Ovary (tissue), 9 donors: ENCODE data around the gene NTRK3. TPM values are rescaled to one million over a fixed set of nuclear protein-coding genes. Genes with fewer than 3 reads are reported as not detected.

Source experiments
- DNase-seq, 5 donors: peaks; one replicate each; pipeline ENCODE4 v3.0.0-alpha.2; 2019 to 2020
- H3K27ac ChIP-seq, 2 donors: fragments of 200-600 bp; one replicate each; pipeline versions ENCODE4 v1.5.1 to v1.8.0; 2019 to 2022
- H3K27me3 ChIP-seq: fragments of 200-600 bp; one replicate; pipeline ENCODE4 v1.8.0; 2022
- H3K36me3 ChIP-seq: fragments of 200-600 bp; sonication (generic); one replicate; pipeline ENCODE4 v1.5.1; 2019
- H3K4me1 ChIP-seq: one replicate; pipeline ENCODE4 v1.8.1; 2013; ENCODE audit warnings: mild to moderate bottlenecking, moderate library complexity; ENCODE audit not compliant: insufficient read depth
- H3K4me3 ChIP-seq: fragments of 200-600 bp; sonication (generic); one replicate; pipeline ENCODE4 v1.5.1; 2017
- H3K9me3 ChIP-seq, 2 donors: fragments of 200-600 bp in 1 of 2; sonication (generic) in 1 of 2; one replicate each; pipeline versions ENCODE4 v1.5.1 to v1.8.1; 2013 to 2019; ENCODE audit warnings: mild to moderate bottlenecking in 1 of 2, moderate library complexity in 1 of 2
- EP300 ChIP-seq: sonication (generic); formaldehyde crosslinking; IDR thresholded peaks from one replicate; pipeline ENCODE4 v1.6.1; 2017; ENCODE audit warnings: antibody characterized with exemption
- POLR2A ChIP-seq: fragments of 450-650 bp; IDR thresholded peaks from one replicate; pipeline ENCODE4 v1.6.1; 2017; ENCODE audit warnings: antibody characterized with exemption, mild to moderate bottlenecking, moderate library complexity
- WGBS, 3 donors: extraction: QIAGEN DNeasy Blood & Tissue Kit in 1 of 3; methylation state at CpG; one replicate each; pipeline versions ENCODE4 v1.1.5 to v1.1.7; 2013 to 2017; 5-methylcytosine and 5-hydroxymethylcytosine counted together
- intact Hi-C, 4 donors: fragments of 100-400 bp; cut with DNase I; formaldehyde crosslinking; loops; one replicate each; pipeline versions ENCODE4 v1.11.0 to v1.15.1; 2022 to 2023
- polyA plus RNA-seq, 2 donors: library from polyadenylated mRNA; stranded (reverse); fragments of 200-250 nt in 1 of 2; fragments of 350-450 nt in 1 of 2; fragmentation: Illumina TruSeq in 1 of 2; extraction: RNeasy Lipid Tissue Mini Kit (QIAGEN cat#74804) in 1 of 2; gene quantifications; one replicate each; pipeline ENCODE4 v1.2.3, GENCODE V29; 2013 to 2014
- total RNA-seq, 7 donors: library from RNA; depleted of rRNA in 2 of 7; stranded (reverse); fragments of >200 nt in 2 of 7; fragmentation: NEBNext Ultra II Directional in 3 of 7; extraction: Animal tissue kit (Norgen Biotek cat#: 25700) in 3 of 7; gene quantifications; one replicate each; pipeline versions ENCODE4 v1.1.0 to v1.2.4, GENCODE V29; 2016 to 2023
- TF ChIP-seq, protein P1 (sequence below), 3 donors: fragments of 450-650 bp in 2 of 3; fragments of 200-600 bp in 1 of 3; IDR thresholded peaks; one replicate each; pipeline versions ENCODE4 v1.5.1 to v1.8.0; 2016 to 2022; ENCODE audit warnings: antibody characterized with exemption in 3 of 3, mild to moderate bottlenecking in 1 of 3
- donor health status: DM: no; HTN: no; CAD: no; lungs with moderate emphysema.
- donor health status: DM: no; HTN: no; CAD: no.
- donor health status: Bipolar disorder and iron deficiency.
- donor health status: DM: yes; HTN: yes; CAD: no.
- donor health status: DM: no; HTN: no; CAD: no.
- donor health status: DM: yes; HTN: yes; CAD: no.

NTRK3 gene
- total and polyA plus RNA-seq, 9 donors: 0.77 to 14.6 (median 2.7) TPM

DNA sequence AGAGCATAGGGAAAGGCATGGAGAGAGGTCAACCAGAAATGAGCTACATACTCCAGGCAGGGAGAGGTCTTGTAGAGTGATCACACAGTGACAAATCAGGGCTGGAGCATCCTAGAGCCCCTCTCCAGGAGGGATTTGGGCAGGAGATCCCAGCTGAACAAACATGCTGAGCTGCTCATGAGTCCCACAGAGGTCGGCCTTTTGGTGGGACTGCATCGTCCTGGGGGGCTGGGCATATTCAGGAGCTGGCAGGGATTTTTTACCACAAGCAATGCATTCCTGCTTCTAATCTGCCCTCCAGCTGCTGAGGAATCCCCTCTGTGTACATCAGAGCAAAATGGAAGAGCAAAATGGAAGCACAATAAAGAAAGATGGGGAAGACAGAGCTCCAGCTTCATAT, 94.9 kb downstream of the NTRK3 start:
- TF ChIP-seq EP300: no peak
- 63 to 77% (median 64%) methylated on average over 2 of the region's 2 CpGs for WGBS, 3 donors
- Histone ChIP-seq H3K27me3 (no peaks in the 10 kb centered on the region), H3K4me1 (no peaks in the 10 kb centered on the region), H3K36me3 (no peaks in the 10 kb centered on the region), H3K9me3 (no peaks in the 10 kb centered on the region), H3K27ac (no peak overlapping the region), H3K4me3 (no peak overlapping the region)
- DNase-seq: no peak
- intact Hi-C loops: no loop called here

DNA sequence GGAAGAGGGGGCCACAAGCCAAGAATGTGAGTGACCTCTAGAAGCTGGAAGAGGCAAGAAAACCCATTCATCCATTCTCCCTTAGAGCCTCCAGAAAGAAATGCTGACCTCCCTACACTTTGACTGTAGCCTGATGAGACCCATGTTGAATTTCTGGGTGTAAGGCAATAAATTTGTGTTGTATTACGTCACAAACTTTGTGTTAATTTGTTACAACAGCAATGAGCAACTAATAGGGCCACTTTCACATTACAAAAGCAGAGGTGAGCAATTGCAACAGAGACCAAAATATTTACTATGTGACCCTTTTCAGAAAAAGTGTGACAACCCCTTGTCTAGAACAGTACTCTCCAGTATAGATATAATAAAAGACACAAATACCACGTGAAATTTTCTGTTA, 101.2 kb downstream of the NTRK3 start:
- 48 to 63% (median 54%) methylated on average over 2 of the region's 2 CpGs for WGBS, 3 donors
- no peaks in the 10 kb centered on the region for H3K4me1 ChIP-seq
- H3K9me3 ChIP-seq: no peaks in the 10 kb centered on the region
- H3K27me3 ChIP-seq: no peaks in the 10 kb centered on the region
- H3K27ac ChIP-seq: no peak overlapping the region
- no peak for DNase-seq
- no peak for TF ChIP-seq POLR2A
- TF ChIP-seq, protein P1, sequence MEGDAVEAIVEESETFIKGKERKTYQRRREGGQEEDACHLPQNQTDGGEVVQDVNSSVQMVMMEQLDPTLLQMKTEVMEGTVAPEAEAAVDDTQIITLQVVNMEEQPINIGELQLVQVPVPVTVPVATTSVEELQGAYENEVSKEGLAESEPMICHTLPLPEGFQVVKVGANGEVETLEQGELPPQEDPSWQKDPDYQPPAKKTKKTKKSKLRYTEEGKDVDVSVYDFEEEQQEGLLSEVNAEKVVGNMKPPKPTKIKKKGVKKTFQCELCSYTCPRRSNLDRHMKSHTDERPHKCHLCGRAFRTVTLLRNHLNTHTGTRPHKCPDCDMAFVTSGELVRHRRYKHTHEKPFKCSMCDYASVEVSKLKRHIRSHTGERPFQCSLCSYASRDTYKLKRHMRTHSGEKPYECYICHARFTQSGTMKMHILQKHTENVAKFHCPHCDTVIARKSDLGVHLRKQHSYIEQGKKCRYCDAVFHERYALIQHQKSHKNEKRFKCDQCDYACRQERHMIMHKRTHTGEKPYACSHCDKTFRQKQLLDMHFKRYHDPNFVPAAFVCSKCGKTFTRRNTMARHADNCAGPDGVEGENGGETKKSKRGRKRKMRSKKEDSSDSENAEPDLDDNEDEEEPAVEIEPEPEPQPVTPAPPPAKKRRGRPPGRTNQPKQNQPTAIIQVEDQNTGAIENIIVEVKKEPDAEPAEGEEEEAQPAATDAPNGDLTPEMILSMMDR (IDR thresholded peaks at IDR 0.05): no peak
- no peak for TF ChIP-seq EP300
- intact Hi-C loops: no loop called here
- H3K4me3 ChIP-seq: no peak overlapping the region
- H3K36me3 ChIP-seq: no peaks in the 10 kb centered on the region

DNA sequence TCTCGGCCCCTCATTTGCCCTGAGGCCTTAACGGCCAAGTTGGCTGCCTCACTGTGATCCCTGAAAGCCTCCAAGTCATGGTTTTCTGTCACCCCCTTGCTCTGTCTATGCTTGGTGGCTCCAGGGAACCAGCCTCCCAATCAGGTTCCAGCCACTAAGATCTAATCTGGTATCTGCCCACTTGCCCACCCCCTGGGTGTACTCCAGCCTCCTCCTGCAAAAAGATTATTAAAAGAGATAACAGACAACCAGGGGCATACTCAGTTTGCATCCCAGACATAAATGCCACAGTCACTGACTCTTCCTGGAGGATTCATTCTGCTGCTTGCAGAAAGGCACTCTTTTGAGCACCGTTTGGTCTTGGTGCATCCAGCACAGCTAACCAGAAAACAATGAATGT, 103.9 kb downstream of the NTRK3 start:
- intact Hi-C loops: no loop called here
- WGBS, 3 donors: 51 to 71% (median 53%) methylated on average over 3 of the region's 3 CpGs
- no peaks in the 10 kb centered on the region for H3K4me1 ChIP-seq

DNA sequence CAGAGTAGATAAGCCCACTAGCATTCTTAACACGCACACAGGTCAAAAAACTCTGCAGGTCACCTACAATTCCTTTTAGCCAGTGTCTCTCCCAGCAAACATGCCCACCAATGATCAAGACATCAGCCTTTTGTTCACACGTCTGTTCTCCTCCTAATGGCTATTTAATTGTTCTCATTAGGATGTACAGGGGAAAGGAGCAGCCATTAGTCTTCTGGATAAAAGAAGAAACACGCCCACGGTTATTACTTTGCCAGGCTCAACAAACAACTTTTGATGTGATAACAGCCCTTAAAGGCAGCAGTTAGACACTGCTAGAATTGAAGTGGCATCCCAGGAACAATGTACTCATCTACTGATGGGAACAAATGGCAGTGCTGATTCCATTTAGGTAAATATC, 108.8 kb downstream of the NTRK3 start:
- Histone ChIP-seq H3K4me1 (no peaks in the 10 kb centered on the region), H3K4me3 (no peak overlapping the region), H3K9me3 (no peaks in the 10 kb centered on the region), H3K36me3 (no peaks in the 10 kb centered on the region), H3K27ac (no peak overlapping the region), H3K27me3 (no peaks in the 10 kb centered on the region)
- DNase-seq: no peak
- 43 to 58% (median 47%) methylated on average over 4 of the region's 4 CpGs for WGBS, 3 donors
- intact Hi-C loops: no loop called here
- TF ChIP-seq EP300: no peak
- TF ChIP-seq POLR2A: no peak
- TF ChIP-seq, protein P1 (IDR thresholded peaks at IDR 0.05): no peak

More for the DNA sequence above, 103.9 kb downstream of the NTRK3 start:
- TF ChIP-seq POLR2A: no peak
- no peak for DNase-seq
- no peaks in the 10 kb centered on the region for H3K36me3 ChIP-seq
- H3K27ac ChIP-seq: no peak overlapping the region
- H3K4me3 ChIP-seq: no peak overlapping the region
- no peaks in the 10 kb centered on the region for H3K27me3 ChIP-seq
- no peaks in the 10 kb centered on the region for H3K9me3 ChIP-seq

DNA sequence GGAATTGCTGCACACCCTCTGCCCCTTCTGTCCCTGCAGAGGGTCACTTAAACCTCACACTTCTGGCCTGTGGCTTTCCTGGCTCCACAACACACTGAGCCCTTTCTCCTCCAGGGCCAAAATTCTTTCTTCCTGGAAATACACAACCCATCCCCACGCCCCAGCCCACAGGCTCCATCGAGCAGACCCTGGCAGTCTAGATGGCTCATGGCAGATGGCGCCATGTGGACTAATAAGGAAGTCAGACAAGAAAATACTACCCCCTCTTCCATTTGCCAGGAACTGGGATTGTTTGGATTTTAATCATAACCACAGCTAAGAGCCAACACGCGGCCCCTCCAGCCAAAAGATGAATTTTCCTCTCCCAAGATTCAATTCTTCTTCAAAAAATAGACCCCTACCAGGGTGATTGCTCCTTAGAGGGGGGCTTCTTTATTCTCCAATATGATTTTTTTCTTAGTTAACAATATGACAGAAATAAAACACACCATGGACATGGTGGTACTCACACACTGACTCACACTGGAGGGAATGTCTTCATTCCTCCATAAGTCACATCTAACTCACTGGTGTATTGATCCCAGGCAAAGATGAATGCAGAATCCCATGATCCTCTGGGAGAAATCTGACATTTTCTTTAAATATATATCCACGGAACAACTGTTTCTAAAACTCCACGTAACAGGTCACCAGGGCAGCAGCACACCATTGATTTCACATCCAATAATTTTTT, 111.5 kb downstream of the NTRK3 start:
- intact Hi-C loops: no loop called here
- no peaks in the 10 kb centered on the region for H3K36me3 ChIP-seq

More for the DNA sequence above, 111.5 kb downstream of the NTRK3 start:
- 77% methylated on average over 7 of the region's 7 CpGs for WGBS, 3 donors
- Histone ChIP-seq H3K4me3 (no peak overlapping the region), H3K27me3 (no peaks in the 10 kb centered on the region), H3K4me1 (no peaks in the 10 kb centered on the region), H3K27ac (no peak overlapping the region), H3K9me3 (no peaks in the 10 kb centered on the region)
- no peak for DNase-seq
- TF ChIP-seq EP300 (no peak), POLR2A (no peak)
- TF ChIP-seq, protein P1 (IDR thresholded peaks at IDR 0.05): no peak
